Sigmoid colon (tissue), 7 donors: ENCODE results near the gene GABRD. TPM values are rescaled to one million over a fixed set of nuclear protein-coding genes. Genes with fewer than 3 reads are reported as not detected.
A peak's percentile ranks its signal among the peaks of the same experiment; 100 is the strongest.

Experiments used
- DNase-seq: peaks from one replicate; pipeline ENCODE4 v3.0.0-alpha.2; 2019
- H3K27ac ChIP-seq, 4 donors: fragments of 200-600 bp; sonication (generic); one replicate each; pipeline ENCODE4 v1.5.1; 2016 to 2019; ENCODE audit warnings: mild to moderate bottlenecking in 1 of 4
- H3K27me3 ChIP-seq, 3 donors: fragments of 200-600 bp; sonication (generic); one replicate each; pipeline ENCODE4 v1.5.1; 2019; ENCODE audit warnings: mild to moderate bottlenecking in 1 of 3
- H3K36me3 ChIP-seq, 4 donors: fragments of 200-600 bp; sonication (generic); one replicate each; pipeline ENCODE4 v1.5.1; 2016 to 2019
- H3K4me1 ChIP-seq, 4 donors: fragments of 200-600 bp; sonication (generic); one replicate each; pipeline ENCODE4 v1.5.1; 2017 to 2019
- H3K4me3 ChIP-seq, 4 donors: fragments of 200-600 bp; sonication (generic); one replicate each; pipeline ENCODE4 v1.5.1; 2017 to 2019; ENCODE audit warnings: mild to moderate bottlenecking in 2 of 4, moderate library complexity in 1 of 4
- H3K9me3 ChIP-seq, 4 donors: fragments of 200-600 bp in 3 of 4; sonication (generic) in 3 of 4; one replicate each; pipeline versions ENCODE4 v1.5.1 to v1.6.1; 2013 to 2019
- CTCF ChIP-seq, 4 experiments: fragments of 450-650 bp in 3 of 4; fragments of 200-600 bp in 1 of 4; IDR thresholded peaks; one replicate each; pipeline ENCODE4 v1.5.1; 2016 to 2019; ENCODE audit warnings: antibody characterized with exemption in 4 of 4, mild to moderate bottlenecking in 3 of 4, moderate library complexity in 2 of 4
- EP300 ChIP-seq, 4 donors: sonication (generic); formaldehyde crosslinking; IDR thresholded peaks; one replicate each; pipeline ENCODE4 v1.6.1; 2017; ENCODE audit warnings: antibody characterized with exemption in 4 of 4
- POLR2A ChIP-seq, 2 donors: fragments of 450-650 bp; IDR thresholded peaks; one replicate each; pipeline ENCODE4 v1.6.1; 2016; ENCODE audit warnings: antibody characterized with exemption in 2 of 2, mild to moderate bottlenecking in 2 of 2, moderate library complexity in 2 of 2
- POLR2AphosphoS5 ChIP-seq, 4 donors: sonication (generic); formaldehyde crosslinking; IDR thresholded peaks; one replicate each; pipeline ENCODE4 v1.6.1; 2017; ENCODE audit warnings: antibody characterized with exemption in 4 of 4
- WGBS, 2 donors: extraction: QIAGEN DNeasy Blood & Tissue Kit; methylation state at CpG; one replicate each; pipeline ENCODE4 v1.1.7; 2013; 5-methylcytosine and 5-hydroxymethylcytosine counted together
- intact Hi-C: fragments of 100-400 bp; cut with DNase I; formaldehyde crosslinking; loops from one replicate; pipeline ENCODE4 v1.15.1; 2023
- polyA plus RNA-seq, 3 donors: library from polyadenylated mRNA; stranded (reverse); fragments of 200-250 nt; gene quantifications; one replicate each; pipeline ENCODE4 v1.2.3, GENCODE V29; 2013
- total RNA-seq, 4 donors: library from RNA; depleted of rRNA; stranded (reverse); fragments of >200 nt; gene quantifications; one replicate each; pipeline ENCODE4 v1.1.0, GENCODE V29; 2016
- donor health status: healthy with polysubstance abuse.
- donor health status: Bipolar disorder and iron deficiency.
- donor health status: healthy.

GABRD gene
- total and polyA plus RNA-seq, 7 donors, result 0.51 TPM; not detected in 6

GRCh38 chr1:2049225-2049717 lies 30.1 kb downstream of the GABRD start:
- H3K4me3 ChIP-seq, result peak overlapping the region; percentile 2 to 52 (median 43)
- H3K27me3 ChIP-seq, result peaks cover 21 to 78% (median 64%) of the 10 kb centered on the region in 3 donors
- TF ChIP-seq POLR2AphosphoS5 (IDR thresholded peaks at IDR 0.05) (no peak), POLR2A (IDR thresholded peaks at IDR 0.05) (no peak), EP300 (IDR thresholded peaks at IDR 0.05) (no peak), CTCF (IDR thresholded peaks at IDR 0.05) (peak in 1 of 4 experiments; percentile 34)
- DNase-seq, result no peak
- H3K27ac ChIP-seq, result no peak overlapping the region
- H3K36me3 ChIP-seq, result no peaks in the 10 kb centered on the region
- no peaks in the 10 kb centered on the region for H3K9me3 ChIP-seq
- H3K4me1 ChIP-seq, result peaks cover 0 to 39% (median 25%) of the 10 kb centered on the region in 4 donors
- 46 to 56% methylated on average over 14 of the region's 14 CpGs for WGBS, 2 donors
- intact Hi-C loops, result loop anchor here (5.0 kb wide), 1 partner anchor 107 kb away; no protein-coding TSS in a partner anchor

DNA sequence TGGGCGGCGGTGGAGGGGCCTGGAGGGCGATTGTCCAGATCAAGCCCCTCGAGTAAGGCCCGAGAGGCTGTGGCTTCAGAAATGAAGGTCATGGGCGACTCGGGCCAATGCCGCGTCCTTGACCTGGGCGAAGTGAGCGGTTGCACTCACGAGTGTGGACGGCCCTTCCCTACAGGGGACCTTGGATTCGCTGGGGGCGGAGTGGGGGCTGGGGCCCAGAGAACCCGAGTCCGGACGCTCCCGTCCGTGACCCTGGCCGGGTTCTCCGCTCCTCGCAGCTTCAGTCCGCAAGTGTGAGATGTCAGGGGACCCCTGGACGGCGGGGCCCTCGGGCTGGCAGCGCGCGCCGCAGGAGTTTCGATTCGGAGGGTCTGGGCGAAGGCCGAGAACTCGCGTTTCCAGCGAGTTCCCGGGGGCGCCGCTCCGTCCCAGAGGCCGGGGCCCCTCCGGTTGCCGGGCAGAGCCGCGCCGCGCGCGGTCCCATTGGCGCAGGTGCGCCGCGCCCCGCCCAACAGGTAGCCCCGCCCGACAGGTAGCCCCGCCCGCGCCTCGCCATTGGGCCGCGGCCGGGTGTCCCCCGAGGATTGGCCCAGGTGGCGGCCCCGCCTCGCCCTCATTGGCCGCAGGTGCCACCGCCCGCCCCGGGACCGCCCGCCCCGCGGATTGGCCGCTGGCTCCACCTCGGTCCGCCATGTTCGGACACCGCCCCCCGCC lies 30.7 kb downstream of the GABRD start, which contains the start of gene PRKCZ:
TSS of gene PRKCZ (plus strand) at position 694 of the 714 bp plus-strand sequence. CDS start 220 bp downstream, outside the sequence.
- H3K4me3 ChIP-seq, result peak within 1 kb of the TSS; percentile 2 to 52 (median 43)
- H3K9me3 ChIP-seq, result no peaks in the 10 kb centered on the region
- peak; percentile 78 for DNase-seq
- intact Hi-C loops, result loop anchor here (5.0 kb wide), 1 partner anchor 108 kb away; no protein-coding TSS in a partner anchor
- no peak for TF ChIP-seq EP300 (IDR thresholded peaks at IDR 0.05)
- TF ChIP-seq POLR2AphosphoS5 (IDR thresholded peaks at IDR 0.05), result no peak
- no peak for TF ChIP-seq CTCF (IDR thresholded peaks at IDR 0.05)
- TF ChIP-seq POLR2A (IDR thresholded peaks at IDR 0.05), result no peak
- peak within 1 kb of the TSS in 3 of 4 donors; percentile 14 to 53 (median 39) for H3K27ac ChIP-seq
- no peaks in the 10 kb centered on the region for H3K36me3 ChIP-seq
- 1 to 2% methylated on average over 83 of the region's 83 CpGs for WGBS, 2 donors
- peaks cover 21 to 73% (median 60%) of the 10 kb centered on the region in 3 donors for H3K27me3 ChIP-seq
- peaks cover 0 to 33% (median 19%) of the 10 kb centered on the region in 4 donors for H3K4me1 ChIP-seq

DNA sequence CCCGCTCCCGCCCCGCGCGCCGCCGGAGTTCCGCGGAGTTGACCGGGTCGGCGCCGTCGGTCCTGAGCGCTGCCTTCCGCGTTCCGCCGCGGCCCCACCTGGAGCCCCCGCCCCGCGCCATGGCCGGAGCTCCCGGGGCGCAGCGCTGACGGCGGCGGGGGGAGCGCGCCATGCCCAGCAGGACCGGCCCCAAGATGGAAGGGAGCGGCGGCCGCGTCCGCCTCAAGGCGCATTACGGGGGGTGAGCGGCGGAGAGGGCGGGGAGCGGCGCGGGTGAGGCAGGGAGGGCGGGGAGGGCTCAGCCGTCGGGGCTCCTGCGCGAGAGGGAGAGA lies 31.3 kb downstream of the GABRD start:
- TF ChIP-seq EP300 (IDR thresholded peaks at IDR 0.05), result no peak
- TF ChIP-seq POLR2AphosphoS5 (IDR thresholded peaks at IDR 0.05), result no peak
- TF ChIP-seq POLR2A (IDR thresholded peaks at IDR 0.05), result no peak
- no peak for TF ChIP-seq CTCF (IDR thresholded peaks at IDR 0.05)
- intact Hi-C loops, result no loop called here
- Histone ChIP-seq H3K4me1 (peaks cover 0 to 27% (median 15%) of the 10 kb centered on the region in 4 donors), H3K36me3 (no peaks in the 10 kb centered on the region), H3K27ac (peak overlapping the region in 3 of 4 donors; percentile 14 to 53 (median 30)), H3K27me3 (peaks cover 21 to 68% (median 60%) of the 10 kb centered on the region in 3 donors), H3K4me3 (peak overlapping the region in 3 of 4 donors; percentile 37 to 52 (median 49)), H3K9me3 (no peaks in the 10 kb centered on the region)
- WGBS, 2 donors, result 1% methylated on average over 51 of the region's 51 CpGs
- DNase-seq, result no peak

- intact Hi-C loops, result no loop called here
- DNase-seq, result no peak
- H3K4me1 ChIP-seq, result peaks cover 0 to 22% (median 14%) of the 10 kb centered on the region in 4 donors
- peaks cover 16 to 62% (median 54%) of the 10 kb centered on the region in 3 donors for H3K27me3 ChIP-seq
- no peaks in the 10 kb centered on the region for H3K9me3 ChIP-seq
- peak overlapping the region in 3 of 4 donors; percentile 14 to 53 (median 39) for H3K27ac ChIP-seq
- no peaks in the 10 kb centered on the region for H3K36me3 ChIP-seq
- 6 to 18% methylated on average over 84 of the region's 84 CpGs for WGBS, 2 donors
- peak overlapping the region in 3 of 4 donors; percentile 37 to 52 (median 49) for H3K4me3 ChIP-seq
- no peak for TF ChIP-seq CTCF (IDR thresholded peaks at IDR 0.05)
- TF ChIP-seq EP300 (IDR thresholded peaks at IDR 0.05), result no peak
- no peak for TF ChIP-seq POLR2AphosphoS5 (IDR thresholded peaks at IDR 0.05)
- no peak for TF ChIP-seq POLR2A (IDR thresholded peaks at IDR 0.05)
Observed at GRCh38 chr1:2050793-2051682, 31.9 kb downstream of the GABRD start.
